ENCODE data around the gene FAM13C. TPM values are rescaled to one million over a fixed set of nuclear protein-coding genes. Genes with fewer than 3 reads are reported as not detected.

Gene FAM13C
- polyA plus RNA-seq, 1 donor from 2014 or later: 89.3 TPM

DNA sequence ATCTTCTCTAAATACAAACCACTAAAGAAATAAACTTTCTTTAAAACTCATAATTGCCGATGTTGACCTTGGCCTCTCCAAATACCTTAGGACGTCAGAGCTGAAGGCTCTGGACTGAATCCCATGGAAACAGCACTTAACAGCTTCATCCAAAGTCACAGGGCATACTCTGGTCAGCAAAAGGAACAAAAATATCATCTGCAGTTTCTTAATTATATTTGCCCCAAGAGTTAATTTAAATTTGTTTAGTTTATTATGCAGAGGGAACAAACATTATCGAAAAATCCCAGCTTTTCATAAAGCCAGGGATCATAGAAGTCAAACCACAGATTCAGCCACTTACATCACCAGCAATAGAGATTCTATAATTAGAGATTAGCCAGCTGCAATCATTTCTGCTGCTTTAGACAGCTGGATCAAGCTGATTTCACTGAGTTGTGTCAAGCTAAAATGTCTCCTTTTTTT lies 20.5 kb upstream of the FAM13C start:
- Histone ChIP-seq H3K27ac (ENCODE audit: low read length) (peak overlapping the region; percentile 78), H2AFZ (ENCODE audit: low read depth, low read length) (no peak overlapping the region), H3K36me3 (ENCODE audit: insufficient read depth, low read length) (no peaks in the 10 kb centered on the region), H3K9ac (ENCODE audit: low read length) (peak overlapping the region; percentile 31), H3K9me3 (ENCODE audit: low read length) (no peaks in the 10 kb centered on the region), H3K4me3 (ENCODE audit: low read length) (peak overlapping the region; percentile 28), H3K27me3 (ENCODE audit: insufficient read depth, low read depth, low read length) (no peaks in the 10 kb centered on the region), H4K20me1 (ENCODE audit: insufficient read depth) (no peaks in the 10 kb centered on the region), H3F3A (ENCODE audit: insufficient read depth, low read length, poor library complexity, severe bottlenecking) (peaks cover 11% of the 10 kb centered on the region), H3K4me2 (ENCODE audit: low read length) (peak overlapping the region; percentile 40), H3K79me2 (replicated peaks; ENCODE audit: insufficient read depth, low read length) (no peaks in the 10 kb centered on the region), H3K9me2 (ENCODE audit: insufficient read depth, low read length) (no peaks in the 10 kb centered on the region)
- TF ChIP-seq, protein P1, sequence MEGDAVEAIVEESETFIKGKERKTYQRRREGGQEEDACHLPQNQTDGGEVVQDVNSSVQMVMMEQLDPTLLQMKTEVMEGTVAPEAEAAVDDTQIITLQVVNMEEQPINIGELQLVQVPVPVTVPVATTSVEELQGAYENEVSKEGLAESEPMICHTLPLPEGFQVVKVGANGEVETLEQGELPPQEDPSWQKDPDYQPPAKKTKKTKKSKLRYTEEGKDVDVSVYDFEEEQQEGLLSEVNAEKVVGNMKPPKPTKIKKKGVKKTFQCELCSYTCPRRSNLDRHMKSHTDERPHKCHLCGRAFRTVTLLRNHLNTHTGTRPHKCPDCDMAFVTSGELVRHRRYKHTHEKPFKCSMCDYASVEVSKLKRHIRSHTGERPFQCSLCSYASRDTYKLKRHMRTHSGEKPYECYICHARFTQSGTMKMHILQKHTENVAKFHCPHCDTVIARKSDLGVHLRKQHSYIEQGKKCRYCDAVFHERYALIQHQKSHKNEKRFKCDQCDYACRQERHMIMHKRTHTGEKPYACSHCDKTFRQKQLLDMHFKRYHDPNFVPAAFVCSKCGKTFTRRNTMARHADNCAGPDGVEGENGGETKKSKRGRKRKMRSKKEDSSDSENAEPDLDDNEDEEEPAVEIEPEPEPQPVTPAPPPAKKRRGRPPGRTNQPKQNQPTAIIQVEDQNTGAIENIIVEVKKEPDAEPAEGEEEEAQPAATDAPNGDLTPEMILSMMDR (IDR thresholded peaks at IDR 0.05; ENCODE audit: poor library complexity, severe bottlenecking): no peak
- TF ChIP-seq EP300 (conservative IDR thresholded peaks at IDR 0.05; ENCODE audit: poor library complexity, severe bottlenecking) (peak; percentile 79), POLR2AphosphoS5 (IDR thresholded peaks at IDR 0.05) (peak; percentile 56)

DNA sequence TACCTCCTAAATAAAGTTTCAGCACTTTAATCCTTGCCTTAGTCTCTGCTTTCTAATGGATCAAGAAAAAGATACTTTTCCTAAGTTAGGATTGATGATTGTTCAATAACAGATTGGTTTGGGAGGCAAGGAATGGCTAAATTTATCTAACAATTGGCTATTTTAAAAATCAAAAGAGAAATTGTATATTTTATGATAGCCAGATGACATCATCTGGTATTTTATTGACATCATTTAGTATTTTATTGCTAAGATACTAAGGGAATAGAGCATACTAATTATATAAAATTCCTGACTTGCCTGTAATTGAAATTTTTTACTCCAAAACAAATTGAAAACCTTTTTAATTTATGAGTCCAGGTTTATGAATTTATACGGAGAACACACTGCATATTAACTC lies 19.3 kb upstream of the FAM13C start:
- no peaks in the 10 kb centered on the region for H3K36me3 ChIP-seq (ENCODE audit: insufficient read depth, low read length)
- no peaks in the 10 kb centered on the region for H3K9me3 ChIP-seq (ENCODE audit: low read length)
- no peak overlapping the region for H3K9ac ChIP-seq (ENCODE audit: low read length)
- no peak overlapping the region for H3K27ac ChIP-seq (ENCODE audit: low read length)
- no peaks in the 10 kb centered on the region for H3K27me3 ChIP-seq (ENCODE audit: insufficient read depth, low read depth, low read length)
- no peaks in the 10 kb centered on the region for H3K79me2 ChIP-seq (replicated peaks; ENCODE audit: insufficient read depth, low read length)
- peaks cover 11% of the 10 kb centered on the region for H3F3A ChIP-seq (ENCODE audit: insufficient read depth, low read length, poor library complexity, severe bottlenecking)
- TF ChIP-seq, protein P2, sequence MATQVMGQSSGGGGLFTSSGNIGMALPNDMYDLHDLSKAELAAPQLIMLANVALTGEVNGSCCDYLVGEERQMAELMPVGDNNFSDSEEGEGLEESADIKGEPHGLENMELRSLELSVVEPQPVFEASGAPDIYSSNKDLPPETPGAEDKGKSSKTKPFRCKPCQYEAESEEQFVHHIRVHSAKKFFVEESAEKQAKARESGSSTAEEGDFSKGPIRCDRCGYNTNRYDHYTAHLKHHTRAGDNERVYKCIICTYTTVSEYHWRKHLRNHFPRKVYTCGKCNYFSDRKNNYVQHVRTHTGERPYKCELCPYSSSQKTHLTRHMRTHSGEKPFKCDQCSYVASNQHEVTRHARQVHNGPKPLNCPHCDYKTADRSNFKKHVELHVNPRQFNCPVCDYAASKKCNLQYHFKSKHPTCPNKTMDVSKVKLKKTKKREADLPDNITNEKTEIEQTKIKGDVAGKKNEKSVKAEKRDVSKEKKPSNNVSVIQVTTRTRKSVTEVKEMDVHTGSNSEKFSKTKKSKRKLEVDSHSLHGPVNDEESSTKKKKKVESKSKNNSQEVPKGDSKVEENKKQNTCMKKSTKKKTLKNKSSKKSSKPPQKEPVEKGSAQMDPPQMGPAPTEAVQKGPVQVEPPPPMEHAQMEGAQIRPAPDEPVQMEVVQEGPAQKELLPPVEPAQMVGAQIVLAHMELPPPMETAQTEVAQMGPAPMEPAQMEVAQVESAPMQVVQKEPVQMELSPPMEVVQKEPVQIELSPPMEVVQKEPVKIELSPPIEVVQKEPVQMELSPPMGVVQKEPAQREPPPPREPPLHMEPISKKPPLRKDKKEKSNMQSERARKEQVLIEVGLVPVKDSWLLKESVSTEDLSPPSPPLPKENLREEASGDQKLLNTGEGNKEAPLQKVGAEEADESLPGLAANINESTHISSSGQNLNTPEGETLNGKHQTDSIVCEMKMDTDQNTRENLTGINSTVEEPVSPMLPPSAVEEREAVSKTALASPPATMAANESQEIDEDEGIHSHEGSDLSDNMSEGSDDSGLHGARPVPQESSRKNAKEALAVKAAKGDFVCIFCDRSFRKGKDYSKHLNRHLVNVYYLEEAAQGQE (IDR thresholded peaks at IDR 0.05; ENCODE audit: borderline replicate concordance): no peak
- TF ChIP-seq RAD21 (conservative IDR thresholded peaks at IDR 0.05) (no peak), MXI1 (conservative IDR thresholded peaks at IDR 0.05; ENCODE audit: poor library complexity, severe bottlenecking) (no peak)
- no peak overlapping the region for H3K4me3 ChIP-seq (ENCODE audit: low read length)
- no peak overlapping the region for H2AFZ ChIP-seq (ENCODE audit: low read depth, low read length)
- no peaks in the 10 kb centered on the region for H3K9me2 ChIP-seq (ENCODE audit: insufficient read depth, low read length)
- H4K20me1 ChIP-seq (ENCODE audit: insufficient read depth): no peaks in the 10 kb centered on the region
- H3K4me2 ChIP-seq (ENCODE audit: low read length): no peak overlapping the region

DNA sequence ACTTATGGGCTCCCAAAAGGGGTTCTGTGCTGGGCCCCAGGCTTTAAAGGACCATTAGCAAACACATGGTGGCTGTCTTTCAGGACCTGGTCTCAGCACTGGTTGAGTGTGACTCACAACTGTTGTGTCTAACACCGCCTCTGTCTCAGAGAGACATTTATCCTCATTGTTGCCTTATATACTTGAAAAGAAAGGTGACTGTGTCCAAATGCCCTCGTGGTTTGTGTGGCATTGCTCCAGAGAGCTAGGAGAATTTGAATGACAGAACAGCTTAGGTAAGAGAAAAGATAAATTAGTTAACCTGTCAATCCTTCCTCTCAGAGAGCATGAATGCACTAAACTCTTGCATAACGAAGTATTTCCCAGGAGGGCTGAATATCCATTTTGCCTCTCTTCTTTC lies 14.5 kb upstream of the FAM13C start:
- H4K20me1 ChIP-seq (ENCODE audit: insufficient read depth): no peaks in the 10 kb centered on the region
- H3K4me3 ChIP-seq (ENCODE audit: low read length): peak overlapping the region; percentile 12
- peak overlapping the region; percentile 13 for H3K9ac ChIP-seq (ENCODE audit: low read length)
- peak overlapping the region; percentile 82 for H3K27ac ChIP-seq (ENCODE audit: low read length)
- no peaks in the 10 kb centered on the region for H3K36me3 ChIP-seq (ENCODE audit: insufficient read depth, low read length)
- H3K27me3 ChIP-seq (ENCODE audit: insufficient read depth, low read depth, low read length): no peaks in the 10 kb centered on the region
- no peaks in the 10 kb centered on the region for H3K9me3 ChIP-seq (ENCODE audit: low read length)
- H3K4me2 ChIP-seq (ENCODE audit: low read length): no peak overlapping the region
- no peaks in the 10 kb centered on the region for H3K79me2 ChIP-seq (replicated peaks; ENCODE audit: insufficient read depth, low read length)
- no peaks in the 10 kb centered on the region for H3F3A ChIP-seq (ENCODE audit: insufficient read depth, low read length, poor library complexity, severe bottlenecking)
- H3K9me2 ChIP-seq (ENCODE audit: insufficient read depth, low read length): no peaks in the 10 kb centered on the region
- TF ChIP-seq EP300 (conservative IDR thresholded peaks at IDR 0.05; ENCODE audit: poor library complexity, severe bottlenecking) (peak; percentile 78), SMC3 (conservative IDR thresholded peaks at IDR 0.05; ENCODE audit: poor library complexity) (no peak), RAD21 (conservative IDR thresholded peaks at IDR 0.05) (no peak), POLR2AphosphoS5 (IDR thresholded peaks at IDR 0.05) (peak; percentile 56)
- H2AFZ ChIP-seq (ENCODE audit: low read depth, low read length): no peak overlapping the region

Measured in neural cell (in vitro differentiated cells).